A172 (cell line): ENCODE results near the gene CDH26. TPM values are rescaled to one million over a fixed set of nuclear protein-coding genes. Genes with fewer than 3 reads are reported as not detected.

Source experiments
- DNase-seq: peaks from one replicate; pipeline ENCODE4 v3.0.0-alpha.2; 2015; ENCODE audit warnings: low spot score
- total RNA-seq: library from RNA; depleted of rRNA; stranded (reverse); fragments of >200 nt; shearing (Covaris generic); gene quantifications from 2 replicates; pipeline ENCODE4 v1.2.3, GENCODE V29; 2014

The CDH26 gene
- total RNA-seq, 1 experiment from 2014 or later, result not detected

GRCh38 chr20:60011512-60012507 is 53.6 kb downstream of the CDH26 start:
- no peak for DNase-seq

- peak; percentile 22 for DNase-seq
Measured at GRCh38 chr20:60013296-60014139, 55.3 kb downstream of the CDH26 start.

GRCh38 chr20:60016406-60016805 is 58.2 kb downstream of the CDH26 start:
- DNase-seq, result no peak

- no peak for DNase-seq
Measured at GRCh38 chr20:60020251-60020650, 62.0 kb downstream of the CDH26 start.

GRCh38 chr20:60021104-60021503 is 62.9 kb downstream of the CDH26 start:
- DNase-seq, result no peak

- DNase-seq, result no peak
Measured at GRCh38 chr20:60022849-60023248, 64.6 kb downstream of the CDH26 start.

GRCh38 chr20:60024245-60024644 is 66.0 kb downstream of the CDH26 start:
- no peak for DNase-seq

- DNase-seq, result no peak
Measured at GRCh38 chr20:60024801-60025200, 66.6 kb downstream of the CDH26 start.

GRCh38 chr20:60026010-60026409 is 67.8 kb downstream of the CDH26 start:
- DNase-seq, result no peak

- DNase-seq, result no peak
Measured at GRCh38 chr20:60030471-60030870, 72.2 kb downstream of the CDH26 start.

- no peak for DNase-seq
Measured at GRCh38 chr20:60031107-60031506, 72.9 kb downstream of the CDH26 start.

GRCh38 chr20:60034231-60035110 is 76.2 kb downstream of the CDH26 start:
- DNase-seq, result no peak

- DNase-seq, result no peak
Measured at GRCh38 chr20:60035486-60035885, 77.3 kb downstream of the CDH26 start.

GRCh38 chr20:60036346-60036745 is 78.1 kb downstream of the CDH26 start:
- DNase-seq, result no peak

GRCh38 chr20:60036746-60037499 is 78.7 kb downstream of the CDH26 start:
- DNase-seq, result peak; percentile 56

- DNase-seq, result no peak
Measured at GRCh38 chr20:60038400-60039008, 80.3 kb downstream of the CDH26 start.

GRCh38 chr20:60039526-60039925 is 81.3 kb downstream of the CDH26 start:
- DNase-seq, result no peak

GRCh38 chr20:60040471-60041162 is 82.4 kb downstream of the CDH26 start:
- DNase-seq, result no peak

GRCh38 chr20:60041436-60042165 is 83.4 kb downstream of the CDH26 start:
- peak; percentile 69 for DNase-seq
